Fibroblast of upper back skin (primary cell): Measurements from ENCODE around the gene GFER.
"Not testable (repeated sequence)": the region's sequence is repeated elsewhere in the genome, so short reads cannot be mapped to it uniquely, and the experiment has no call there.

Source experiments
- DNase-seq: peaks from one replicate; pipeline ENCODE4 v3.0.0-alpha.2; 2013

GFER gene

DNA sequence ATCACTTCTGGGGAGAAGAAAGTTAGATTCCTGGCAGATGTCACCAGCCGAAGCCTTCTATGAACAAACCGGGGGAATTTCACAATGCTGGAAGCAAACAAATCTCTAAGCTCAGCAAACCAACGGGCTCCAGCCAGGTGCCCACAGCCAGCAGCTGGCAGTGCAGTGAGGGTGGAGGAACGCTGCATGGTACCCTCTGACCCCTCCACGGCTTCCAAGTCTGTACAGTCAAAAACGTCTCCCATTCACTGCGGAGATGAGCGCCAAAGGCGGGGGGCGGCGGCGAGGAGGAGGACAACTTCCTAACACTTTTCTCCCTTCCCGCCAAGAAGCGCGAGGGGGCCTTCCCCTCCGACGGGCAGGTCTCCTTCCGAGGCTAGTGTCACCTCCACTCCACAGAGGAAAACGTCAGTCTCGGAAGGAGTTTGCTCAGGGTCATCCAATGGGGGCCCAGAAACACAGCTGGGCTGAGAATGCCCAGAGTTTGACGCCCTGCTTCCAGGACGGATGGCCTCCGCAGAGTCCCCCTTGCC lies 24.7 kb downstream of the GFER start:
- no peak for DNase-seq

DNA sequence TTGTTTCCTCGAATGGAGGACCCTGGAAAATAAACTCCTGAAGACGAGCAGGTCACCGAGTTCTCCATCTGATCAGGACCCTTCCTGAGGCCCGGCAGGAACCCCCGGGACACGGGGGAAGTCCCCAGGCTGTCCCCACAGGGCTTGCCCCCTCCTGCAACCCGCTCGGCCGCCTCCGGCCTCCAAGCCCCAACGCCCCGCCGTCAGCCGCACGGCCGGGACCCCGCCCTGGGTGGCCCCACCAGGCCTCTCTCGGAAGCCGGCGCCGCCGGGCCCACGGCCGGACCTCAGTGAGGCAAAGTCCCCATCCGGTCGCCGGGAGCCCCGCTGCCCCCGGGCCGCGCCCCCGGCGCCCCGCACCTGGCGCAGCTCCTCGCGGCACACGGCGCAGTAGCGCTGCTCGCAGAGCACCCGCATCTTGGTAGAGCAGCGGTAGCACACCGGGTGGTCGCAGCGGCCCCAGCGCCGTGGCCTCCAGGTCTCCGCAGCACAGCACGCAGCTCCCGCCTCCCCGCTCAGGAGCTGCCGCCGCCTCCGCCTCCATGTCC lies 25.2 kb downstream of the GFER start:
- no peak for DNase-seq

DNA sequence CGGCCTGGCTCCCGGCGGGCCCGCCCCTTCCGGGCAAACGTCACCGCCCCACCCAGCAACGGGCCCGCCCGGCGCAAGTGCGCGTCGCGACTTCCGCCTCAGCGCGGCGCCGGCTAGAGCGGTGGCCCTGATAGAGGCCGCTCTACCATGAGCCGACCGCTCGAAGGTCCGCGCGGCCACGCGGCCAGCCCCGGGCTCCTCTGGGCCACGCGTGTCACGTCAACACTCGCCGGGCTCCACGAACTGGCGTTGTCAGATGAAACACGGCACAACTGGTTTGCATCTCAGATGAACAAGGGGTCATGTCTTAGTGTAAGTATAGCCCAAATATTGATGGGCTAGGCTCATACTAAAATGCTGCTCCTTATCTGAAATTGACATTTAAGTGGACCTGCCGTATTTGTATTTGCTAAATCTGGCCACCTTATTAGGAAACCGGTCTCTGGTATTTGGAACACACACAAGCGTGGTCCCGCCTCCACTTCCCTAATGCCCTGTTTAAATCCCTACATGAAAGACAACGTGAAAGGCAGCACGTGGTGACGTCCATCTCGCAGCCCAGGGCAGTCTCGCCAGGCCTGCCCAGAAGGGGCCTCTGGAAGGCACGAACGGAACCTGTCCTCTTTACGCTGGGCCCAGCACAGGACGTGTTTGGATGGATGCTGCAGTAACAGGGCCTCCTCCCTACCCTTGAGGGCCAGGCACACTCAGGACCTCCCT lies 26.0 kb downstream of the GFER start, which contains the start of gene ZNF598:
Gene ZNF598, minus strand, starts transcription at position 31 of the 720 bp plus-strand sequence.
- DNase-seq = peak; percentile 85

DNA sequence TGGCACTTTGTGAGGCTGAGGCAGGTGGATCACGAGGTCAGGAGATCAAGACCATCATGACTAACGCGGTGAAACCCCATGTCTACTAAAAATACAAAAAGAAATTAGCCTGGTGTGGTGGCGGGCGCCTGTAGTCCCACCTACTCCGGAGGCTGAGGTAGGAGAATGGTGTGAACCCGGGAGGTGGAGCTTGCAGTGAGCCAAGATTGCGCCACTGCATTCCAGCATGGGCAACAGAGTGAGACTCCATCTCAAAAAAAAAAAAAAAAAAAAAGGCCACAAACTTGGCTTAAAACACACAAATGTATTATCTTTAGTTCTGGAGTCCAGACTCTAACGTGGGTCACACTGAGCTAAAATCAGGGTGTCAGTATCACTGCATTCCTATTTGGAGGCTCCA lies 27.7 kb downstream of the GFER start:
- not testable (repeated sequence) for DNase-seq

DNA sequence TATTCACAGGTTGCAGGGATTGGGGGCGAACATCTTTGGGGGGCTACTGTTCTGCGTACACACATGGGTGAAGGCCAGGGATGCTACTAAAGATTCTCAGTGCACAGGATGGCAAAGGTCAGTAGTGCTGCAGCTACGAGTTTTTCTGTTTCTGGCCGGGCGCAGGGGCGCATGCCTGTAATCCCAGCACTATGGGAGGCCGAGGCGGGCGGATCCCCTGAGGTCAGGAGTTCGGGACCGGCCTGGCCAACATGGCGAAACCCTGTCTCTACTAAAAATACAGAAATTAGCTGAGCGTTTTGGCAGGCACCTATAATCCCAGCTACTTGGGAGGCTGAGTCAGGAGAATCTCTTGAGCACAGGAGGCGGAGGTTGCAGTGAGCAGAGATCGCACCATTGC lies 29.5 kb downstream of the GFER start:
- DNase-seq = no peak

DNA sequence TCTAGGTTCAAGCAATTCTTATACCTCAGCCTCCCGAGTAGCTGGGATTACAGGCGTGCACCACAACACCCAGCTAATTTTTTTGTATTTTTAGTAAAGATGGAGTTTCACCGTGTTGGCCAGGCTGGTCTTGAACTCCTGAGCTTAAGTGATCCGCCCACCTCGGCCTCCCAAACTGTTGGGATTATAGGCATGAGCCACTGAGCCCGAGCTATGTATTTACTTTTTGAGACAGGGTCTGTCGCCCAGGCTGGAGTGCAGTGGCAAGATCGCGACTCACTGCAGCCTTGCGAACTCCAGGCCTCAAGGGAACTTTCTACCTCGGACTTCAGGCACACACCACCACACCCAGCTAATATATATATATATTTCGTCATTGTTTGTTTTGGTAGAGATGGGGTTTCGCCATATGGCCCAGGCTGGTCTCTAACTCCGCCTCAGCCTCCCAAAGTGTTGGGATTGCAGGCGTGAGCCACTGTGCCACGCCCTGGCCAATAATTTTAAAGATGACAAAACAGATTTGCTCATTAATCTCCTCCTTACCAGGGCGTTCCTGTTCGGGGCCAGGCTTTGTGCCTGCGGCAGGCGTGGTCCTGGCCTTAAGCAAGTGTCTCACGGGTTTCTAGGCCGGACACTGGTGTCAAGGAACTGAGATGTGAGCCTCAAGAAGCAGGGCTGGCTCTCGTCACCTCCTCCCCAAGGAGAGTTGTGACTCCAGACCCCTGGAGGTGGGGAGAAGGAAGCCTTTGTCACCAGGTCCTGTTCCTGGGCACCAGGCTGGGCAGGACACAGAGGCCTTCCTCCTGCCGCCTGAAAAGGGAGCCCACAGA lies 31.3 kb downstream of the GFER start:
- DNase-seq = no peak

DNA sequence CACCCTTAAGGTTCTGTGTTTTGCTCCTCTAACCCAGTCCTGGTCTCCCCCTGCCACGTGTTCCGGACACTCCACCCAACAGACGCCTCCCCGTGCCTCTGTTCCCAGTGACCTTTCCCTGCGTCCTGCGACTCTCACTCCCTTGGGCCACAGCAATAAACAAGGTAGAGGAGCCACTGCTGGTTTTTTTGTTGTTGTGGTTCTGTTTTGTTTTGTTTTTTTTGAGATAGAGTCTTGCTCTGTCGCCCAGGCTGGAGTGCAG lies 31.9 kb downstream of the GFER start:
- DNase-seq = no peak

DNA sequence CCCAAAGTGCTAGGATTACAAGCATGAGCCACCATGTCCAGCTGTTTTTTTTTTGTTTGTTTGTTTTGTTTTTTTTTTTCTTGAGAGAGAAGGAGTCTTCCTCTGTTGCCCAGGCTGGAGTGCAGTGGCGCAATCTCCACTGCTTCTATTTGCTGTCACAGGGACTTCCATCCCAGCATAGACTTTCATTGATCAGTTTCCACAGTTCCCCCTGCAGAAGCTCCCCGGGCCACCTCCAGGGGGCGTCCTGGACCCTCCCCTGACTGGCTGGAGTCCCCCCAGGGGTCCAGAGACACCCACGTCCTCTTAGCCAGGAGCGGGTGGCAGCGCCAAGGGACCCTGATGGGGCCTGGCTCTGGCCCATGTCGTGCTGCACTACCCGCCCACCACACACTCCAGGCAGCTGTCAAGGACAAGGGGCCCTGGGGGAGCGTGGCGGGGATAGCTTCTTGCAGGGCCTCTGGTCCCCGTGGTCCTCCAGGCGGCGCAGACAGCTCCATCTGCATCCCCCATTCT lies 32.5 kb downstream of the GFER start:
- no peak for DNase-seq

DNA sequence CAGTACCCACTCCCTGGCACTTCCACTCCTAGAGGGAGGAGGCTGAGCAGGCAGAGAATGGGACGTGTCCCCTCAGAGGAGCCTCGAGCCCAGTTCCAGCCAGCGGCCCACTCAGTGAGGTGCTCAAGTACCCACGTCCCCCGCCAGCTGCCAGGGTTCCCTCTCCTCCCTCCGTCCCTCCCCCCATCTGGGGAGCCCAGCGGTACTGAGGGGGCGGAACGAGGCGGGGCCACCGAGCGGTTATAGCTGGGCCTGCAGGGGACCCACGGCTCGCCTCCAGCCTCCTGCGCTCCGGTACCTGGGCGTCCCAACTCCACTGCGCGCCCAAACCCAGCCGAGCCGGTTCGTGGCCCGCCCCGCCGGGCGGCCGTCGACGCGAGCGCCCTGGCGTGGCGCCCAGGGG lies 35.5 kb downstream of the GFER start, which contains the start of gene NPW:
Gene NPW, plus strand, starts transcription at position 268 of the 403 bp plus-strand sequence.
- DNase-seq = no peak

DNA sequence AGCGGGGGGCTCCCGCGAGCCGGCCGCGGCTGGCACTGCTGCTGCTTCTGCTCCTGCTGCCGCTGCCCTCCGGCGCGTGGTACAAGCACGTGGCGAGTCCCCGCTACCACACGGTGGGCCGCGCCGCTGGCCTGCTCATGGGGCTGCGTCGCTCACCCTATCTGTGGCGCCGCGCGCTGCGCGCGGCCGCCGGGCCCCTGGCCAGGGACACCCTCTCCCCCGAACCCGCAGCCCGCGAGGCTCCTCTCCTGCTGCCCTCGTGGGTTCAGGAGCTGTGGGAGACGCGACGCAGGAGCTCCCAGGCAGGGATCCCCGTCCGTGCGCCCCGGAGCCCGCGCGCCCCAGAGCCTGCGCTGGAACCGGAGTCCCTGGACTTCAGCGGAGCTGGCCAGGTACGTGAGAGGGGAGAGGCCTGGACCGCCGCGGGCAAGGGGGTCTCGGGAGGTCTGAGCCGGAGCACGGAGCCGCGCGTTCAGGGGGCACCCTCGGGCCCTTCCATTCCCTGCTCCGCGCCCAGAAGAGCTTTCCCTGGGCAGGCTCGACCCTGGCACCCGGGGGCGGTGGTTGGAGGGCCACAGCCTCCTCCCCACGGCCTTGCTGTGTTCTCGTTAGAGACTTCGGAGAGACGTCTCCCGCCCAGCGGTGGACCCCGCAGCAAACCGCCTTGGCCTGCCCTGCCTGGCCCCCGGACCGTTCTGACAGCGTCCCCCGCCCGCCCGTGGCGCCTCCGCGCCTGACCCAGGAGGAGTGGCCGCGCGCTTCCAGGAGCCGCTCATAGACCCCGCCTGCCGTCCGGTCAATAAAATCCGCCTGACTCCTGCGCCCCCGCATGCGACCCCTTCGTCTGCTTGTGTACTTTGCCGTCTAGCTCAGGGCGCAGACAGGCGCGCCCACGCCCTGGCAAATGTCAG lies 36.2 kb downstream of the GFER start:
- DNase-seq = no peak

DNA sequence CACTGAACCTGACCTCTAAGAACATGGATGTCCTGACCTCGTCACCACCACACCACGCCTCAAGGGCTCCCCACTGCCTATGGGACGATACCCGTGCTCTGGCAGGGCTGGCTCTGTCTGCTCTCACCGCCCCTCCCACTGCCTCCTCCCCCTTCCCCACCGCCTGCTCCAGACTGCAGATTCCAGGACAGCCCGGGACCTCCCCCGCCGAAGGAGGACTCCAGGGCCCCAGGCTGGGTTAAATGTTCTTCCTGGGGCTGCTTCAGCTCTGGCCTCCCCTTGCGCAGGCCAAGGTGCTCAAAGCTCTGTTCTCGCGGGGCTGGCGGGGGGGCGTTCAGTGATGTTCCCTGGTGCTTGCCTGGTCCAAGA lies 38.7 kb downstream of the GFER start:
- DNase-seq = peak; percentile 49

DNA sequence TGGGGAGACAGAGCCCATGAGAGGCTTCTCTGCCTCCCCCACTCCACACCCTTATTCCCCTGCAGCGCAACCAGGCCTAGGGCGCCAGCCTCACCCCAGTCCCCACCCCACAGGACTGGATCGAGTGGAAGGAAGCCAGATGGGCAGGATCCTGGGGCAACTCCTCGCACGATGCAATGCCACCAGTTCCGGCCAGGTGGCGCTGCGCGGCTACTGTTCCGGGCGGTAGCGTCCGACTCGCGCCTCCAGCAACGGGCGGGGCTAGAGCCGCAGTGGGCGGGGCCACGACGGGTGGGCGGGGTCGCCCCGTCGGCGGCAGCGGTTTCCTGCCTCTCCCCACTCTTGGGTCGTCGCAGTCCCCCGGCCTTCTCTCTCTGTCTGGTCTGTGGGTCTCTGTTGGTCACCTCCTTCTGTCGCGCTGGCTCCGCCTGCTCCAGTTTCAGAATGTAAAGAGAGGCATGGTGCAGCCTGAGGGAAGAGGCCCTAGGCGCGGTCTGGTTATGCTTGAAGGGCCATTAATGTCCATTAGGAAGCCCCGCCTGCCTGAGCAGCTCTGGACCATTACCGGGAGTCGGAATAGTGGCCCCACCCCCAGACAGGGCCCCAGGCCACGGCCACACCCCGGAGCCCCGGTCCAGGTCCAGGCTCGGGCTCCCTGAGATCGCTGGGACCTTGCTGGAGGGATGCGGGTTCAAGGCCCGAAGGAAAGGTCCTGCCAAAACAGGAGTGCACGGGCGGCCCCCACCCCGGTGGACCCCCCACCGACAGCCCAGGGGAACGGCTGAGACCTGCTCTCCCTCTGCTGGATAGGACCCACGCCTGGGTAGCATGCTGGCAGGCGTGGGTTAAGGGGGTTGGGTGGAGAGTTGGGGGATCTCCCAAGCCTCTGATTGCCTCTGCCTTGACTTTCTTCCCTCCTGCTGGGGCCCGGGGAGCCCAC lies 39.4 kb downstream of the GFER start:
- peak; percentile 82 for DNase-seq

DNA sequence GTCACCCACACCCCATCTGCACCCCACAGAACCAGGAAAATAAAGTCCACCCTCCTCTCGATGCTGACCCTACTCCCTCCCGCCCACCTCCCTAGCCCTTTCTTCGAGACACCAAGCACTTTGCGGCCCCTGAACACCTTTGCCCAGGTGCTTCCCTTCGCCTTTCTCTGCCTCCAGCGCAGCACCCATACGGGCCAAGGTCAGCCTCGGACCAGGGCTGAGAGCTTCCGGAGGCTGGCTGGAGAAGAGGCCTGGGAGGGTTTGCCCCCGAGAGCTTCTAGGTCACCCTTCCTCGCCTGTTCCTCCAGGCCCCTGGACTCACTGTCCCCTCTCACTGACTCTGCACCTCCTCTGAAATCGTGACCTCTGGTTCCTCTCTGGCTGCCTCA lies 40.0 kb downstream of the GFER start:
- no peak for DNase-seq

DNA sequence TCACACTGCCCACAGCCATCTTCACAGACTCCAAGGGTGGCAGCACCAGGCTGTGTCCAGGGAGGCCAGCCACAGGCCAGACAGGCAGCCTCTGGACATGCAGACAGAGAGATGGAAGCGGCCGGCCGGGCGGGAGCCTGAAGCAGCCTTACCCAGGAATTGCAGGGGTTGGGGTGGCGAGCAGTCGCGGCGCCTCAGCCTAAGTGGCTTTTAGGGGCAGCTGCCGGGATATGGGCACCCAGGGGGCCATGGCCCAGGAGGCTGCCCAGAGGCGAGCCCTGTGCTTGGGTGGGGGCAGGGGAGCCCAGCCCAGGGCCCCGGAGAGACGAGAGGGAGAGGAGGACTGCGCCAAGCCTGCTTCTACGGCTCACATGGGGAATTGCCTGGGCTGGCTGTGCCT lies 41.3 kb downstream of the GFER start:
- no peak for DNase-seq

DNA sequence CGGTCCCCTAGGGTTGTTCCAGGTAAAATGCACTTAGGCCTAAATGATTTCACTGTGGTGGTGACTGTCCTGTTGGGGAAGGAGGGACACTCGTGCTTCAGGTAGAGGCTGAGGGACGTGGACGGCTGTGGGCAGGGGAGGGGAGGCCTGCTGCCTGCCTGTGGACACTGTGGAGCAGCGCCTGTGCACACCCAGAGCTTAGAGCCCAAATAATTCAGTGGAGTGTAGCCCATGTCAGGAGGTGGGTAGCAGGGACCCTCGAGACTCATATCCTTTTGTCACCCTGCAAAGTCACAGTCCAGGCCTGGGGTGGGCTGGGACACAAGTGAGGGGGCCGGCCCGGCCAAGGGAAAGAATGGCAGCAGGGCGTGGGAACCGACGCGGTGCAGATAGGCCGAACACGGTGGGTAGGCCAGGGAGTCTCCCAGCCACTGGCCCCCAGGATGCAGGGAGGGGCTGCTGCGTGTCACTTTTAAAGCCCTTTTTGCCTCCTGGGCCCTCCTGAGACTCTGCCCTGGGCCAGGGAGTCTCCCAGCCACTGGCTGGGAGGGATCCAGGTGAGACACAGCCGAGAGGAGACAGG lies 42.0 kb downstream of the GFER start:
- DNase-seq = no peak

DNA sequence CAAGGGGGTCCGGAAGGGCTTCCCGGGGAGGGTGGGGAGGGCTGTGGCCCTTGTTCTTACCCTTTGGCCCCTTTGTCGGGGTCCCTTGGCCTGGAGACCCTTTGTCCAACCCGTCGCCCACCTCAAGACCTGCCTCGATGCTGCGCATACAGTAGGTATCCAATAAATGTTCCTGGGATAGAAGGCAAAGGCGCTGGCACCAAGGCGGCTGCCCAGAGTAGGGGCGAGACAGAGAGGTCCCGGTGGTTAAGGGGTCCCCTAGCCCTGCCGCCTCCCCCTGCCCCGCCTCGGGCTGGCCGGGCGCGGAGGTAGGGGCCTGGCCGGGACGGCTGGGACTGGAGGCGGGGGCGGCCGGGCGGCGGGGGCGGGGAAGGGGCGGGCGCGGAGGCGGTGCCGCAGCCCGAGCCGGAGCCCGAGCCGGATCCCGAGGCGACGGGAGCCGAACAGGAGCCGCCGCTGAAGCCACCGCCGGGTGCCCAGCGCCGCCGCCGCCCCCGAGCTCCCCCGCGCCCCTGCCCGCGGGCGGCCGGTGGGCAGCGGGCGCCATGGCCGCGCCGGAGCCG lies 42.5 kb downstream of the GFER start, which contains the start of gene NHERF2:
Gene NHERF2, plus strand, starts transcription at position 442 of the 563 bp plus-strand sequence. Its CDS starts 104 bp downstream, at position 546.
- no peak for DNase-seq

DNA sequence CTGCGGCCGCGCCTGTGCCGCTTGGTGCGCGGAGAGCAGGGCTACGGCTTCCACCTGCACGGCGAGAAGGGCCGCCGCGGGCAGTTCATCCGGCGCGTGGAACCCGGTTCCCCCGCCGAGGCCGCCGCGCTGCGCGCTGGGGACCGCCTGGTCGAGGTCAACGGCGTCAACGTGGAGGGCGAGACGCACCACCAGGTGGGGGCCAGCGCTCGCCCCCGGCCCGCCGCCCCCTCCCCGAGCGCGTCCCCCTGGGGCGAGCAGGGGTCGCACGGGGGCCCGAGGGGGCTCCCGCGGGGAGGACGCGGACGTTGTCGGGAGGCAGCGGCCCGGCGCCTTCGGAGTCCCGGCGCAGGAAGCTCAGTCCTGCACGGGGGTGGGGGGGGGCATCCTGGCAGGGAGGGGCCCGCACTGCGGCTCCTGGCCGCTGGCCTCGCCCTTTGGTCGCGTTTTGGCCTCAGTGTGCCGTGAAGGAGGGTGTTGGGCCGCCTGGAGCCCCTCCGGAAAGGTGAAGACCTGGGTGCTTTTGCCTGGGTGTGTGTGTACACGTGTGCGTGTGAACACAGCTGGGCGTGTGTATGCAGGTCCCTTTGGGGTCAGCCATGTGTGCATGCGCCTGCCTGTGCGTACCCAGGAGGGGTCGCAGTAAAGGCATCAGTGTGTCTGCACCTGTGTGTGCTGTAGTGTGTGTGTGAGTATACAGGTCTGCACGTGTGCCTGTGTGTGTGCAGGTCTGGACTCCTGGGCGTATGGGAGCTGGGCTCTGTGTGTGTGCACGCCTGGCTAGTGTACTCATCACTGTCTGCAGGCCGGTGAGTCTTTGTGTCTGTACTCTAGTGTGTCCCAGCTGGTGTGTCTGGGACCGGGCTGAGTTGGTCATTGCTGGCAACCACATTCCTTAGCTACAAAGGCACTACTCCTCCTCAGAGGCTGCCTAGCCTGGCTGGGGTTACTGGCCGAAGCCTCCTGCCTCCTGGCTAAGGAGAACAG lies 43.3 kb downstream of the GFER start:
- peak; percentile 45 for DNase-seq

DNA sequence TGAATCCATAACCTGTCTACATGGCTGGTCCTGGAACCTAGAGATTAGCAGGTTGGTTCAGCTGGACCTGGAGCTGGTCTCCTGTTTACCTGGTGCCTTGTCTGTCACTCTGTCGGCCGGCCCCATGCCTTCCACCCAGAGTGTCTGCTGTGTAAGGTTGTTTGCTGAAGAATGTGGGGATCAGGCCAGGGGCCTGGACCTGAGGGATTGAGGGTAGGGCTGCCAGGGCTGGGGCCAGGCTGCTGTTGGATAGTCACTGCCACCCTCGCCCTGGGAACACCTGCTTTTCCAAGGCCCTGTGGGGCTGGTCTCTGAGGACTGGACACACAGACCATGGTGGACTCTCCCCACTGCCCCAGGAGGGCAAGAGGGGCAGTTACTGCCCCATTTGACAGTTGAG lies 44.2 kb downstream of the GFER start:
- no peak for DNase-seq

DNA sequence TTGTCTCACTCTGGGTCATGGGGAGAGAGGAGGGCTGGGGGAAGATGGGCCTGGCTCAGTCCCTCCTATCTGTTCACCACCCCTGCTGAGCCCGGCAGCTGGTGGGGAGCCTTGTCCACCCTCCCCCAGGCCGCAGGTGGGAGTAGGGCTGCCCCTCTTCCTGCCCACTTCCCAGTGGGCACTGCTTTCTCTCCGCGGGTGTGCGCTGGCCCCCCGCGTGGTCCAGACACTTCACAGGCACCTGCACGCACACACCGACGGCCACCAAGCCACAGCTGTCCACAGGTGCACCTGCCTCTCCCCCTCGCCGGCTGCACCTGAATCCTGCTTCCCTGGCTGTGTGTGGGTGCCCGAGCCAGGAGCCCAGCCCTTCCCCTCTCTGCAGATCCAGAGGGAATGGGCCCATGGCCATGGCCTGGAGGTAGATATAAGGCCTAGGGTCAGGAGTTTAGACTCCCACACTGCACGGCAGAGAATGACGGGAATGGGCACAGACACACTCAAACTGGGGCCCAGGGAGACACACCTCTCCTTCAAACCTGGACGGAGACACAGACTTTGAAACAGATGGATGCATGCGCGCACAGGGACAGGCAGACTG lies 44.7 kb downstream of the GFER start:
- DNase-seq = no peak
